GM19395 (cell line): ENCODE results near the gene SPDYC.
"Not testable (repeated sequence)": the region's sequence is repeated elsewhere in the genome, so short reads cannot be mapped to it uniquely, and the experiment has no call there.

Source experiments
- ATAC-seq: cut with Tn5 transposase; IDR thresholded peaks from one replicate; pipeline ENCODE4 v1.9.1; 2021; ENCODE audit warnings: mild to moderate bottlenecking, moderate library complexity; ENCODE audit not compliant: unreplicated experiment

Gene SPDYC

GRCh38 chr11:65167656-65168055, 2.4 kb upstream of the SPDYC start:
- ATAC-seq = no peak

- no peak for ATAC-seq
Observed at GRCh38 chr11:65169164-65169641, 830 bp upstream of the SPDYC start.

GRCh38 chr11:65172600-65172999, 2.6 kb downstream of the SPDYC start:
- ATAC-seq = no peak

GRCh38 chr11:65174571-65175010, 4.6 kb downstream of the SPDYC start:
- not testable (repeated sequence) for ATAC-seq

GRCh38 chr11:65180877-65181568, 11.0 kb downstream of the SPDYC start:
- peak; percentile 69 for ATAC-seq

DNA sequence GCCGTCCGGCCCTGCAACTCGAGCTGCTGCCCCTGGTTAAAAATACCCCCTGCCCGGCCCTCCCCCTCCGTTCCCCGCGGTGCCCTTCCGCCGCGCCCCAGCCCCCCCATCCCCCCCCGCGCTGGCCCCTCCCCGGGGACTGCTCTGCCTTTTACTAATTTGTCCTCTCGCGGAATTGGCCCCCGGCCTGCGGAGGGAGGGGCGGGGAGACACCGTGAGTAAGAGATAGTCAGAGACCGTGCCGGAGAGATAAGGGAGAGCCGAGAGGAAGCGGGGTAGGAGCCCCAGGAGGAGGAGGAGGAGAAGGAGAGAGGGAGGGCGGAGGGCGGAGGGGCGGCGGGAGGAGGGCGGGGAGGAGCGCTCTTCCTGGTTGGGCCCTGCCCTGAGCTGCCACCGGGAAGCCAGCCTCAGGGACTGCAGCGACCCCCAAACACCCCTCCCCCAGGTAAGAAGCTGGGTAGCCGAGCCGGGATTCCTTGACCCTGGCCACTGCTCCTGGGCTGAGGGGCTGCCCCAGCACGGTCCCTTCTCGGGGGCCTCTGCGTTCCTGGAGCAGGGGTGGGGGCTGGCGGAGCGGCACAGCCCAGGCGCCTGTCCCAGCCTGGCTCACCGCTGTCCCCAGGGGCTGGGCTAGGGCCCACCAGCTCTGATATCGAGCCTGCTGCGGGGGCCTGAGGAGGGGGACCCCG, 11.7 kb downstream of the SPDYC start, which contains the start of gene CAPN1:
Gene CAPN1 (plus strand): TSS at position 360 of the 689 bp plus-strand sequence. CDS start 774 bp downstream, outside the sequence.
- ATAC-seq = peak; percentile 49

GRCh38 chr11:65182258-65183170, 12.5 kb downstream of the SPDYC start:
- ATAC-seq = no peak

GRCh38 chr11:65183201-65183891, 13.3 kb downstream of the SPDYC start:
- no peak for ATAC-seq

DNA sequence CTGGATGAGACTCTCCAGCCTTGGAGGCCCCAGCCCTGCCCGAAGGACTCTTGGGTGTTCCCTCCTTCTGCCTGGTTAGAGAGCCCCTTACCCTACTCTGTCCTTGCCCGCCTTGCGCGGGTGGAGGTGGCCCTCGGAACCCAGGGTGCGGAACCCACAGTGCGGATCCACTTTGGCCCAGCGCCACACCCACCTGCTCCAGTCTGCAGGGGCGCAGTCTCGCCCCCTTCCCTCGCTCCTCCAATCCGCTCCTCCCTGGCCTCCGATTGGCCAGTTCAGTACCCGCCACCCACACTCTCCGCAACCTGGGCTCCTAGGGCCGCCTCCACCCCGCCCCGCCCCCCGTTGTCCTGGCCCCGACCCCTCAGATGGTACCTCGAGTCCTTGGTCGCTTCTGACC, 14.1 kb downstream of the SPDYC start:
- no peak for ATAC-seq

DNA sequence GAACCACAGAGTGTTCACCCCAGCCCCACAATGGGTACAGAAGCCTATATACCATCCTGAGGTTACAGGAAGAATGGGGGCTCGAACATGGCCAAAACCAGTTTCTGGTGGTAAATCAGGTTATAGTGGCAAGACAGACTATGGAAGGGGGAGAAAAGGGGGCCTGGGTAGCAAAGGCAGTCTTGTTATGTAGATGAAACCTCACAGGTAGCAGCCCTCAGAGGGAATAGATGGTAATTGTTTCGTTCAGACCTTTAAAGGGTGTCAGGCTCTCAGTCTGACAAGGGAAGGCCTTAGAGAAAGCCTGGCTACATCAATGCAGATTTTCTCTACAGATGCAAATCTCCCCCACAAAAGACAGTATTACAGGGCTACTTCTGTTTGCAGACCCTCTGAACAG, 15.1 kb downstream of the SPDYC start:
- no peak for ATAC-seq

DNA sequence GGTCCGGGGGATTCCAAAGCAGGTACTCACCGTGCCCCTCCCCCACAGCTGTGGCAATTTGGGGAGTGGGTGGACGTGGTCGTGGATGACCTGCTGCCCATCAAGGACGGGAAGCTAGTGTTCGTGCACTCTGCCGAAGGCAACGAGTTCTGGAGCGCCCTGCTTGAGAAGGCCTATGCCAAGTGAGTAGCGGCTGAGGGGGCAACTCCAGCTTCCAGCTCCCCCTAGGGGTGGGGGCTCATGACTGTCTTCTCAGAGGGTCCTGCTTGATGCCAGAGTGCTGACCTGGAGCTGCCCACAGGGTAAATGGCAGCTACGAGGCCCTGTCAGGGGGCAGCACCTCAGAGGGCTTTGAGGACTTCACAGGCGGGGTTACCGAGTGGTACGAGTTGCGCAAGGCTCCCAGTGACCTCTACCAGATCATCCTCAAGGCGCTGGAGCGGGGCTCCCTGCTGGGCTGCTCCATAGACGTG, 15.9 kb downstream of the SPDYC start:
- ATAC-seq = no peak

GRCh38 chr11:65186701-65187100, 16.7 kb downstream of the SPDYC start:
- no peak for ATAC-seq

- no peak for ATAC-seq
Observed at GRCh38 chr11:65187146-65187675, 17.2 kb downstream of the SPDYC start.

- no peak for ATAC-seq
Observed at GRCh38 chr11:65187971-65188461, 18.0 kb downstream of the SPDYC start.

DNA sequence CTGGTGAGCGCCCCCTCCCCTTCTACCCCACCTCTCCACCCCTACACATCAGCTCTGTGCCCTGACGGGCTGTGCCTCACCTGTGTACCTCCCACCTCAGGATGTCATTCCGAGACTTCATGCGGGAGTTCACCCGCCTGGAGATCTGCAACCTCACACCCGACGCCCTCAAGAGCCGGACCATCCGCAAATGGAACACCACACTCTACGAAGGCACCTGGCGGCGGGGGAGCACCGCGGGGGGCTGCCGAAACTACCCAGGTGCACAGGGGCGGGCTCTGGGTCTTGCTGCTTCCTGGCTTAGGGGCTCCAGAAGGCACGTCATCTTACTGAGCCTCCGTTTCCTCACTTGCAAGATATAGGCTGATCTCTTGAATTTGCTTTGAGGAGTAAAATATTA, 18.5 kb downstream of the SPDYC start:
- ATAC-seq = no peak

- ATAC-seq = no peak
Observed at GRCh38 chr11:65189191-65189590, 19.2 kb downstream of the SPDYC start.

GRCh38 chr11:65194564-65194963, 24.5 kb downstream of the SPDYC start:
- no peak for ATAC-seq

DNA sequence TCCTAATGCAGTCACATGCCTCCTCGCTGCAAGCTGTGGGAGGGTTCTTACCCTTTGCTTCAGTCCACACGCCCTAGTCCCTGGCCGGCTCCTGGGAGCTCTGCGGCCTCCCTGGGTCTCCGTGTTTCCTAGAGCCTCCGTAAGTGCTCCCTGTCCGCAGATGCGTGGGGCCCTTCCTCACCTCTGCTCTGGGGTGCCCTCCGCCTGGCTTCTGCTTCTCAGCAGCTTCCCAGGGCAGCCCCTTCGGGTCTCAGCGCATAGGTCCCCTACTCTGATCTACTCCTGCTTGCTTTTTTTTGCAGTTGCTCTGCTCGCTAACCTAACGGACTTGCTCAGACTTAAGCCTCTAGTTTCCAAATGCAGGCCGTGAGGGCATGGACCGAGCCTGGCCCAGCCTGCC, 34.1 kb downstream of the SPDYC start:
- no peak for ATAC-seq

GRCh38 chr11:65204646-65205601, 34.9 kb downstream of the SPDYC start:
- no peak for ATAC-seq
